Inflammatory macrophage treated with lipopolysaccharide for 4 hours (primary cell): ENCODE data around the gene TNS1.

ENCODE experiments used
- DNase-seq: peaks from one replicate; pipeline ENCODE4 v3.0.0-alpha.2; 2020

TNS1 gene

GRCh38 chr2:217804791-217805667, 197.8 kb downstream of the TNS1 start:
- no peak for DNase-seq

GRCh38 chr2:217804338-217804737, 198.5 kb downstream of the TNS1 start:
- no peak for DNase-seq

GRCh38 chr2:217803653-217803960, 199.2 kb downstream of the TNS1 start:
- no peak for DNase-seq

GRCh38 chr2:217802876-217803652, 199.7 kb downstream of the TNS1 start:
- no peak for DNase-seq

- no peak for DNase-seq
These were observed 200.5 kb downstream of the TNS1 start for GRCh38 chr2:217802266-217802665.

GRCh38 chr2:217801711-217802110, 201.1 kb downstream of the TNS1 start:
- DNase-seq: no peak

GRCh38 chr2:217801115-217801531, 201.7 kb downstream of the TNS1 start:
- DNase-seq: no peak

- no peak for DNase-seq
These were observed 202.2 kb downstream of the TNS1 start for GRCh38 chr2:217800433-217801114.

- no peak for DNase-seq
These were observed 203.0 kb downstream of the TNS1 start for GRCh38 chr2:217799563-217800432.

- DNase-seq: peak; percentile 85
These were observed 203.8 kb downstream of the TNS1 start for GRCh38 chr2:217798743-217799562.

- DNase-seq: no peak
These were observed 204.6 kb downstream of the TNS1 start for GRCh38 chr2:217798191-217798590.

- no peak for DNase-seq
These were observed 205.1 kb downstream of the TNS1 start for GRCh38 chr2:217797661-217798069.

GRCh38 chr2:217797165-217797564, 205.6 kb downstream of the TNS1 start:
- no peak for DNase-seq

GRCh38 chr2:217795706-217796465, 206.9 kb downstream of the TNS1 start:
- no peak for DNase-seq

- DNase-seq: no peak
These were observed 207.7 kb downstream of the TNS1 start for GRCh38 chr2:217795067-217795466.

GRCh38 chr2:217794133-217794986, 208.4 kb downstream of the TNS1 start:
- no peak for DNase-seq

GRCh38 chr2:217793566-217794132, 209.1 kb downstream of the TNS1 start:
- DNase-seq: no peak

GRCh38 chr2:217792626-217793527, 209.9 kb downstream of the TNS1 start:
- no peak for DNase-seq
